Lower leg skin (tissue), 3 donors: ENCODE measurements around the gene MYH16.

Experiments
- POLR2A ChIP-seq, 2 donors: fragments of 450-650 bp; IDR thresholded peaks; one replicate each; pipeline ENCODE4 v1.6.1; 2016 to 2017; ENCODE audit warnings: antibody characterized with exemption in 2 of 2, mild to moderate bottlenecking in 1 of 2, moderate library complexity in 1 of 2
- TF ChIP-seq, protein P1 (sequence below), 3 donors: fragments of 450-650 bp; IDR thresholded peaks; one replicate each; pipeline ENCODE4 v1.5.1; 2016; ENCODE audit warnings: antibody characterized with exemption in 3 of 3, mild to moderate bottlenecking in 3 of 3, moderate library complexity in 2 of 3

- TF ChIP-seq, protein P1, sequence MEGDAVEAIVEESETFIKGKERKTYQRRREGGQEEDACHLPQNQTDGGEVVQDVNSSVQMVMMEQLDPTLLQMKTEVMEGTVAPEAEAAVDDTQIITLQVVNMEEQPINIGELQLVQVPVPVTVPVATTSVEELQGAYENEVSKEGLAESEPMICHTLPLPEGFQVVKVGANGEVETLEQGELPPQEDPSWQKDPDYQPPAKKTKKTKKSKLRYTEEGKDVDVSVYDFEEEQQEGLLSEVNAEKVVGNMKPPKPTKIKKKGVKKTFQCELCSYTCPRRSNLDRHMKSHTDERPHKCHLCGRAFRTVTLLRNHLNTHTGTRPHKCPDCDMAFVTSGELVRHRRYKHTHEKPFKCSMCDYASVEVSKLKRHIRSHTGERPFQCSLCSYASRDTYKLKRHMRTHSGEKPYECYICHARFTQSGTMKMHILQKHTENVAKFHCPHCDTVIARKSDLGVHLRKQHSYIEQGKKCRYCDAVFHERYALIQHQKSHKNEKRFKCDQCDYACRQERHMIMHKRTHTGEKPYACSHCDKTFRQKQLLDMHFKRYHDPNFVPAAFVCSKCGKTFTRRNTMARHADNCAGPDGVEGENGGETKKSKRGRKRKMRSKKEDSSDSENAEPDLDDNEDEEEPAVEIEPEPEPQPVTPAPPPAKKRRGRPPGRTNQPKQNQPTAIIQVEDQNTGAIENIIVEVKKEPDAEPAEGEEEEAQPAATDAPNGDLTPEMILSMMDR (IDR thresholded peaks at IDR 0.05) = no peak
- TF ChIP-seq POLR2A (IDR thresholded peaks at IDR 0.05) = no peak
These were observed 87.0 kb downstream of the MYH16 start for GRCh38 chr7:99359465-99360154.
